GM19328 (cell line): ENCODE data around the gene ZDHHC8.

Source experiments
- ATAC-seq: cut with Tn5 transposase; IDR thresholded peaks from one replicate; pipeline ENCODE4 v1.9.1; 2021; ENCODE audit warnings: mild to moderate bottlenecking, moderate library complexity; ENCODE audit not compliant: unreplicated experiment

The ZDHHC8 gene

GRCh38 chr22:20096574-20097420 is 34.8 kb upstream of the ZDHHC8 start:
- no peak for ATAC-seq

GRCh38 chr22:20099099-20099711 is 32.4 kb upstream of the ZDHHC8 start:
- no peak for ATAC-seq

DNA sequence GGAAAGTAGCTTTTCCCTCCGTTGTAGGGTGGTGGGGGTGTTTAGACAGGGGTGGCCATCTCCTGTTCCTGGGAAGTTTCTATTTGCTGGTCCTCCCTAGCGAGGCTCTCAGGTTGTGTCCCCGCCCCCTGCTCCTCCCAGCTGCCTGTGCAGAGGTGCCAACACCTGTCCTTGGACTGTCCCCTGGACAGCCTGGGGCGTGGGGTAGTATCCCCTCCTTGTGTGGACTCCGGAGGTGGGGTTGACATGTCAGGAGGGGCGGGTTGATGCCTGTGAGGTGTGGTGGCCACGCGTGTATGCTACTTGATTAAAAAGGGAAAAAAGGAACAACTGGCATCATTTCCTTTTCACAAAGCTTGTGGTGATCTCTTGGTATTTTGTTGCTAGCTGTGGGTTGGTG is 30.0 kb upstream of the ZDHHC8 start:
- no peak for ATAC-seq

GRCh38 chr22:20102203-20102780 is 29.3 kb upstream of the ZDHHC8 start:
- no peak for ATAC-seq

DNA sequence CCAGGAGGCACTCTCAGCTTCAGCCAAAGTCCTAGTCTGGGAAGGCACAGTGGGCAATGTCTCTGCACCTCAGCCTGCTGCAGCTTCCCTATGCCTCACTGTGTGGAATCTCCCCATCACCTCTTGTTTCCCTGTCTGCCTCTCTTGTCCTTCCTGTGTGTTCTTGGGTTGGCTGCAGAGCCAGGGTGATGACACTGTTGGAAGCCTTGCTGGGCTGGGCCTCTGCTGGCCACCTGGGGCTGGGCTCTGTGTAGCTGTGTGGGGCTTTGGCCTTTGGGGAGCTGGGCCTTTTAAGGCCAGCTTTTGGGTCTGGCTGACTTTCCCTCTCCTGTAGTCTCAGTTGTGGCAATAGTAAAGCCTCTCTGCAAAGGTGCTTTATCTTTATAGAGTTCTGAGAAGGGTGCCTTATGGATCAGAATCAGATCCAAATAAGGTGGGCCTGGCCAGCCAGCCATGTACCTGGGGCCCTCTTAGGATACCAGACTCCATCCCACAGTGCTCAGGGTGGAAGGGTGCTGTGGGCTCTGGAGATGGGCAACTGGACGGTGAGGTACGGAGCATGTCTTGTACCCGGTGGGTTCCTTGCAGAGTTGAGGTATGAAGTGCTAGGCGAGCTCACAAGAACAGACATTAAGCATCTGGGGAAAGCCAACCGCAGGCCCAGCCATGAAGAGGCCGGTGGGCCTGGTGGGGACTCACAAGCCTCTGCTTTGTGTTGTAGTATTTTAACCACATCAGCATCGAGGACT is 26.0 kb upstream of the ZDHHC8 start:
- ATAC-seq, result no peak

DNA sequence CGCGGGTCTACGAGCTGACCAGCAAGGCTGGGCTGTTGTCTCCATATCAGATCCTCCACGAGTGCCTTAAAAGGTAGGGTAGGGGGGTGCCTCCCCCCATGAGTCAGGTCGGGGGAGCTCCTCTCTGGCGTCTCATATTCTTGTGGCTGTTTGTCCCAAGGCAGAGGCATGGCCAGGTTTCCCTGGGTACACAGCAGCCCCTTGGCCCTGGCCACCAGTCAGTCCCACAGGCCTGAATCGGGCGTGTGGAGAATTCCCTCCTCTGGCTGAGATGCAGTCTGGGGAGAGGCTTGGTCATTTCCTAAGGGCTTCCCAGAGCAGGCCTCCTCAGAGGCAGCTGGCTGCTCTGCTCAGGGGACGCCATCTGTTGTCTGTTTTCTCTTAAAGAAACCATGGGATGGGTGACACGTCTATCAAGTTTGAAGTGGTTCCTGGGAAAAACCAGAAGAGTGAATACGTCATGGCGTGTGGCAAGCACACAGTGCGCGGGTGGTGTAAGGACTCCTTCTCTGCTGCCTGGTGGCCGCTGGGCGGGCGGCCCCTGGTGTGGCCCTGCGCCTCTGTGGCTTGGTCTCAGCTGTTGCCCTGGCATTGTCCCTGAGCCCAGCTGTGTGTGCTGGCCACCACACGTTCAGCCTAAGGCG is 25.3 kb upstream of the ZDHHC8 start:
- ATAC-seq, result no peak

DNA sequence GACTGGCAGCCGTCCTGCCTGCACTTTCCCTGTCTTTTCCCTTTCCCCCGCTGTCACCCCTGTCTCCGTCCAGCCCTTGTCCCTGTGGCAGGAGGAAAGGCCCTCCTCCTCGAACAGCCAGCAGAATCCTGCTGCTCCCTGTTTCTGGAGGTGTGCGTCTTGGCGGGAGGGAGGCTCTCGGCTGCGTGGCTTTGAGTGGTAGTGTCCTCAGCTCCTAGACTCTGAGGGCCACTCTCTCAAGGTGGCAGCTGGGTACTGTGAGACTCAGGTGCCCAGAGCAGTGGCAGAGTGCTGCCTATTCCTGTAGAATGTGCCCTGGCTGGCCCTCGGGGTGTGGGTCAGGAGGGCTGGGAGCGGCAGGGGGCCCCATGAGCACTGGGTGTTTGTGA is 24.8 kb upstream of the ZDHHC8 start:
- ATAC-seq, result no peak

GRCh38 chr22:20107471-20107901 is 24.1 kb upstream of the ZDHHC8 start:
- ATAC-seq, result no peak

DNA sequence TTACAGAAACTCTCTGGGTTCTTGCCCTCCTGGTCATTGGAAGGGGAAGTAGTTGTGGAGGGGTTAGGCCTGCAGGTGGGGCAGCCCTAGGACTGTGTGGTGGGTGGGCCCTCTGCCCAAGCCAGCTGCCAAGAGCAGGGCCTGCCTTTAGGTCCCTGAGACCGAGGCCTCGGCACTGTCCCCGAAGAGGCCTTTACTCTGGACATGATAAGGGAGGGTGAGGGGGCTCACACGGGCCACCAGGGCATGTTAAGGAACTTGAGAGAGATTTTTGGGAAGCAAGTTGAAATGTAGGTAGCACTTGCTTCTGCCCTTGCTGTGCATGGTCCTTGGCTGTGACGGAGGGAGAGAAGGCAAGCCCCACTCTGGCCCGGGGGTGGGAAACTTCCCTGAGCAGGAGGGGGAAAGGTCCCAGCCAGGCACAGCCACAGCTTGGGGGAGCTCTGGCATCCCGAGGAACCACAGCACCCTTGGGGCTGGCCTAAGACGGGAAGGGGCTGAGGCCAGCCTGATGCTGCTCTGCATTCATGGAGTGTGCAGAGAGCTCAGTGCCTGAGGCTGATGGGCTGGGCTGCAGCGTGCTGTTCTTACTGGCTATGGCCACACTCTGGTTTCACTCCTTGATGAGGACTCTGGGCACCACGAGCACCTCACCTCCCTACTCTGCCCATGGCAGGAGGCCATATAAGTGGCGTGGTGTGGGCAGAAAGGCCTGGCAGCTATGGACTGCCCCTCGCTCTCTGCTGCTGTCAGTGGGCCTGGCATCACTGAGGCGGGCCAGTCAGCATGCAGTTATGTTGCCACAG is 23.4 kb upstream of the ZDHHC8 start:
- no peak for ATAC-seq

GRCh38 chr22:20108757-20109230 is 22.8 kb upstream of the ZDHHC8 start:
- ATAC-seq, result no peak

DNA sequence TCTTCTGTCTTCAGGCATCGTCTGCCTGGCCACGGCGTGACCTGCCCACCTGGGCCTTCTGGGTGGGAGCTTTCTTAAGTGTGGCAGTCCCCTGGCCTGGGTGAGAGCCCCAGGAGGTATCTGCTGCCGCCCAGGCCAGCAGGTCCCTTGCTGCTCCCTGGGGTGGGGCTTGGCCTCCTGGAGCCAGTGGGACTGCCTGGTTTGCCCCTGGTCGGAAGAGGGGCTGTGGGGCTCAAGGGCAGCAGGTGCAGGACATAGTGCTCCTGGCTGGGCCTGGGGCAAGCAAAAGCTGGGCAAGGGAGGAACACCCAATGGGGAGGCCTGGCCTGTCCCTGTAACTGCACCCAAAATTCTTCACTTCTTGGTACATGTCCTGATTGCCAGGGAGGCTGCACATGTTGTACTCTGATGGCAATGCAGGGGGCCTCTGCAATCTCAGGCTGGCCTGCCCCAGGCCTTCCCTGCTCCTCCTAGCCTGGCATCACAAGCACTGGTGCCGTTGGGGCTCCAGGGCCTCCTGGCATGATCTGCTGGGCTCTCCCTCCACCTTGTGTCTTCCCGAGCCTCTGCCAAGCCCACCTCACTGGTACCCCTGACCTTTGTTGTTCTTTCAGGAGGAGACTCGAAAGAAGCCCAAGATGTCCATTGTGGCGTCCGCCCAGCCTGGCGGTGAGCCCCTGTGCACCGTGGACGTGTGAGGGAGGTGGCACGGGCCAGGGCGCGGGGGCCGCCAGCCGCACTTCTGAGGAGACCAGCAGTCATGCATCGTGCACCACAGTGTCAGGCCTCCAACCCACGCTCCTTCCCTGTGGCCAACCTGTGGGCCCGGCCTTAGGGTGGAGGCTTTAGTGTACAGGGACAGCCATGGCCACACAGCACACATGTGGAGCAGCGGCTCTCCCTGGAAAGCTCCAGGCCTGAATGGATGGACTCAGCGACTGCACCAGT is 21.9 kb upstream of the ZDHHC8 start:
- no peak for ATAC-seq

- no peak for ATAC-seq
These were observed 21.1 kb upstream of the ZDHHC8 start for GRCh38 chr22:20110359-20110985.

DNA sequence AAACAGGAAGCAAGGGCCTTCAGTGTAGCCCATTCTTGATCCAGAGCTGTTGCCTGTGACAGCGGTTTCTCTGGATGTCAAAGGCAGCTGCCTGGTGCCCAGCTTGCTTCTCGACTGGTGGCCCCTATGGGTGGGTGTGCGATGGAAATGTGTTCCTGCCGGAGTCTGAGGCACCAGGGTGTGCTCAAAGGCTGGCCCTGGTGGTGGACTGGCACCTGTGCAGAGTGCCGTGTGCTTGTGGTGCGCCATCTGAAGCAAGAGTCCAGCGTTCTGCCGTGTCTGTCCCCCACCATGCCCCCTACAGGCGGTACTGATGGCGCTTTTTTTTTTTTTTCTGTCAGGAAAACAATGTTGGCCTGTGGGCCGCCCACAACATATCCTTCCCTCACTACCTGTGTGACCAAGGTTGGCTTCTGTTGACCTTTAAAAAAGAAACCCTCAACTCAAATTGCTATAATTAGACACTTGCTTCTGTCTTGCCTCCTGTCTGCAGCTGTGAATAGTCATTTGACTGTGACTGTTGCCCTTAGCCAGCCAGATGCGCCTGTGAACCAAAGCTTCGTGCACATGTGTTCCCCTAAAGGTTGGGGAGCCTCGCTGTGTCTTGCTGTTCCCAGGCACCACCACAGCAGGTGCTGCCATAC is 20.4 kb upstream of the ZDHHC8 start:
- no peak for ATAC-seq

GRCh38 chr22:20111689-20112622 is 19.6 kb upstream of the ZDHHC8 start:
- no peak for ATAC-seq

GRCh38 chr22:20112623-20113511 is 18.7 kb upstream of the ZDHHC8 start:
- no peak for ATAC-seq
